Measurements from ENCODE around the gene BORCS6. TPM values are rescaled to one million over a fixed set of nuclear protein-coding genes. Genes with fewer than 3 reads are reported as not detected.

The BORCS6 gene
- total RNA-seq, 1 donor from 2014 or later: 0.71 TPM

DNA sequence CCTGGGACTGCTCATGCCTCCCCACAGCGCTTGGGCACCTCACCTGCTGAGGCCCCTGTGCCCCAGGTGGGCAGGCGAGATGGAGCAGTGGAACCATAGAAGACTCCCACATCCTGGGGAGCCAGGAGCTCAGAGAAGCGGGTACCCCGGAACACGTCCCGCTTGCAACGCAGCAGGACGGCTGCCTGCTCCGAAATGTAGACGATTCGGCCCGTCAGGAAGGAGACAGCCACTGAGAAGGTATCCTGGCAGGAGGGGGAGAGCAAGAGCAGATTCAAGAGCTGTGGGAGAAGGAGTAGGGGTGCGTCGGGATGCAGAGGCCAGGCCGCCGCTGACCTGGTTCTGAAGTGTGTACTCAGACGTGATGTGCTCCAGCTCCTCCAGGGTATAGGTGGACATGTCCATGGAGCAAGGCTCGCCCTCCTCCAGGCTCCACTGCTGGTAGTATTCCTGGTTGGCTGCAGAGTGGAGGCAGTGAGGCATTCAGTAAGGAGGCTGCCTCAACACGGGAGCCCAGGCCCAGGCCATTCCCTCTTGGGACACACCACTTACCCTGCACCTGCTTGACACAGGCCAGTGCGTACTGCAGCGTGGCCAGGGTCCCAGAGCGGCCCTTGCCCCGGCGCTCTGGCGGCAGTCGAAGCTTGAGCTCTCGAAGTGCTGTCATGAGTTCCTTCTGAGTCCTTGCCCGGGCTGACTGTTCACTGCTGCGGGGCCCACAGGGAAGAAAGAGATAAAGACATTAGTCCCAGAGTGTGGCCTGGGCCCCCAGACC lies 40.4 kb downstream of the BORCS6 start:
- peaks cover 18% of the 10 kb centered on the region for H4K20me1 ChIP-seq (ENCODE audit: low read depth)

DNA sequence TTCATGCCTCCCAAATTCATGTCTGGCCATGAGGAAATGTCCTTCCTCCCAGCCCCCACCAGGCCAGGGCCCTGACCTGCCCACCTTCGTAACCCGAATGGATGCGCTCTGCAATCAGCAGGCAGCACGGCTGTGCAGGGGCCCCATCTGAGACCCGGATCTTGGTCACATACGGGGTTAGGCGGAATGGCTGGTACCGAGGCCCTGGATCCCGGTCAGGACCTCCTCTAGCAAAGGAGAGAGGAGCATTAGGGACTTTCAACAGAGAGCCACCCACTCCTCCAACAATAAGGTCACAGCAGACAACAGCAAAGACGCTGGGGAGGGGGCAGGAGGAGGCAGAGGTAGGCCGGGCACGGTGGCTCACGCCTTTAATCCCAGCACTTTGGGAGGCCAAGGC lies 41.4 kb downstream of the BORCS6 start:
- Histone ChIP-seq H2AFZ (replicated peaks) (no peak overlapping the region), H3K9ac (no peak overlapping the region), H3K4me3 (no peak overlapping the region), H3K36me3 (no peaks in the 10 kb centered on the region), H3K79me2 (ENCODE audit: low read depth) (no peaks in the 10 kb centered on the region), H3K27ac (no peak overlapping the region), H3K9me3 (ENCODE audit: low read depth) (no peaks in the 10 kb centered on the region), H3K27me3 (no peaks in the 10 kb centered on the region), H3K4me2 (no peak overlapping the region), H3K4me1 (peaks cover 4% of the 10 kb centered on the region), H3F3A (ENCODE audit: low read depth) (peaks cover 16% of the 10 kb centered on the region), H4K20me1 (ENCODE audit: low read depth) (peaks cover 18% of the 10 kb centered on the region)
- Mint-ChIP-seq H3K4me3 (peak overlapping the region; percentile 41), H3K27ac (no peak overlapping the region), H3K27me3 (ENCODE audit: insufficient read depth, low read depth) (peaks cover 12% of the 10 kb centered on the region), H3K4me1 (peaks cover 15% of the 10 kb centered on the region), H3K36me3 (peaks cover 14% of the 10 kb centered on the region), H3K9me3 (no peaks in the 10 kb centered on the region)
- no peak for DNase-seq (ENCODE audit: low spot score)
- no peak for TF ChIP-seq EZH2 (IDR thresholded peaks at IDR 0.05)
- TF ChIP-seq EZH2phosphoT487 (IDR thresholded peaks at IDR 0.05): no peak
- TF ChIP-seq, protein P1, sequence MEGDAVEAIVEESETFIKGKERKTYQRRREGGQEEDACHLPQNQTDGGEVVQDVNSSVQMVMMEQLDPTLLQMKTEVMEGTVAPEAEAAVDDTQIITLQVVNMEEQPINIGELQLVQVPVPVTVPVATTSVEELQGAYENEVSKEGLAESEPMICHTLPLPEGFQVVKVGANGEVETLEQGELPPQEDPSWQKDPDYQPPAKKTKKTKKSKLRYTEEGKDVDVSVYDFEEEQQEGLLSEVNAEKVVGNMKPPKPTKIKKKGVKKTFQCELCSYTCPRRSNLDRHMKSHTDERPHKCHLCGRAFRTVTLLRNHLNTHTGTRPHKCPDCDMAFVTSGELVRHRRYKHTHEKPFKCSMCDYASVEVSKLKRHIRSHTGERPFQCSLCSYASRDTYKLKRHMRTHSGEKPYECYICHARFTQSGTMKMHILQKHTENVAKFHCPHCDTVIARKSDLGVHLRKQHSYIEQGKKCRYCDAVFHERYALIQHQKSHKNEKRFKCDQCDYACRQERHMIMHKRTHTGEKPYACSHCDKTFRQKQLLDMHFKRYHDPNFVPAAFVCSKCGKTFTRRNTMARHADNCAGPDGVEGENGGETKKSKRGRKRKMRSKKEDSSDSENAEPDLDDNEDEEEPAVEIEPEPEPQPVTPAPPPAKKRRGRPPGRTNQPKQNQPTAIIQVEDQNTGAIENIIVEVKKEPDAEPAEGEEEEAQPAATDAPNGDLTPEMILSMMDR (IDR thresholded peaks at IDR 0.05): no peak

More for the DNA sequence above, 40.4 kb downstream of the BORCS6 start:
- Mint-ChIP-seq H3K27ac (no peak overlapping the region), H3K9me3 (no peaks in the 10 kb centered on the region), H3K36me3 (peaks cover 9% of the 10 kb centered on the region), H3K4me1 (peaks cover 21% of the 10 kb centered on the region), H3K27me3 (ENCODE audit: insufficient read depth, low read depth) (peaks cover 12% of the 10 kb centered on the region), H3K4me3 (peak overlapping the region; percentile 65)
- Histone ChIP-seq H3K79me2 (ENCODE audit: low read depth) (no peaks in the 10 kb centered on the region), H3K27ac (no peak overlapping the region), H2AFZ (replicated peaks) (no peak overlapping the region), H3K4me3 (no peak overlapping the region), H3K36me3 (no peaks in the 10 kb centered on the region), H3K27me3 (no peaks in the 10 kb centered on the region), H3K4me1 (peaks cover 6% of the 10 kb centered on the region), H3K4me2 (no peak overlapping the region), H3K9me3 (ENCODE audit: low read depth) (no peaks in the 10 kb centered on the region), H3F3A (ENCODE audit: low read depth) (peaks cover 26% of the 10 kb centered on the region), H3K9ac (no peak overlapping the region)
- TF ChIP-seq, protein P1 (IDR thresholded peaks at IDR 0.05): no peak
- TF ChIP-seq EZH2phosphoT487 (IDR thresholded peaks at IDR 0.05) (no peak), EZH2 (IDR thresholded peaks at IDR 0.05) (no peak)
- DNase-seq (ENCODE audit: low spot score): no peak

DNA sequence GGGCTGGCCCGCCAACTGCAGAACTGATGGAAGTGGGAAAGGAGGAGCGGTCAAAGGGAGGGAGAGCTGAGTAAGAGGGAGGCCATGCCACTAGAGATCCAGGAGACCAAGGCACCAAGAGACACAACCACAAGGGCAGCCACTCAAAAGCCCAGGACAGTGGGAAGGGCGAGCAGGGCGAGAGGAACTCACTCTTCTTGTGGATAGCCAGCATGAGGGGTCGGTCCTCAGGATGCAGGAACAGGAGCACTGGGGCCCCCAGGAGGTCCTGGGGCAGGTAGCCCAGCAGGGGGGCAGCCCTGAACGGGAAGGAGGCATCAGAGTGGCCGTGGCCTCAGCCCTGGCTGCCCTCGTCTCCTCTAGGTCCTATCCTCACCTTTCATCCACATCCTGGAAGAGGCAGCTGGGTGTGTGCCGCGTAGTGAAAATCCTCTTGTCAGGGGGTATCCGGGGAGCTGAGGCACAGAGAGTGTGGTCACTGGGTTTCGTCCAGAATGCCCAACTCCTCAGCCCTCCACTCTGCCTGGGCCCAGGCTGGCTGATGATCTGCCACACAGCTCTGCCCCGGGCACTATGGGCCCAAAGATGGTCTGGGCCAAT lies 42.1 kb downstream of the BORCS6 start:
- no peaks in the 10 kb centered on the region for H3K79me2 ChIP-seq (ENCODE audit: low read depth)
- no peaks in the 10 kb centered on the region for H3K9me3 ChIP-seq (ENCODE audit: low read depth)
- Mint-ChIP-seq H3K9me3 (no peaks in the 10 kb centered on the region), H3K4me3 (peak overlapping the region; percentile 41), H3K27ac (no peak overlapping the region), H3K27me3 (ENCODE audit: insufficient read depth, low read depth) (peaks cover 12% of the 10 kb centered on the region), H3K4me1 (peaks cover 9% of the 10 kb centered on the region), H3K36me3 (peaks cover 14% of the 10 kb centered on the region)
- peaks cover 4% of the 10 kb centered on the region for H3K4me1 ChIP-seq
- H3K36me3 ChIP-seq: no peaks in the 10 kb centered on the region
- no peak overlapping the region for H3K9ac ChIP-seq
- TF ChIP-seq, protein P1 (IDR thresholded peaks at IDR 0.05): no peak
- no peaks in the 10 kb centered on the region for H3K27me3 ChIP-seq
- H4K20me1 ChIP-seq (ENCODE audit: low read depth): peaks cover 18% of the 10 kb centered on the region
- DNase-seq (ENCODE audit: low spot score): no peak
- no peak overlapping the region for H3K27ac ChIP-seq
- H3K4me3 ChIP-seq: no peak overlapping the region
- H3K4me2 ChIP-seq: no peak overlapping the region
- H2AFZ ChIP-seq (replicated peaks): no peak overlapping the region
- H3F3A ChIP-seq (ENCODE audit: low read depth): peaks cover 9% of the 10 kb centered on the region

Data from neural progenitor cell (in vitro differentiated cells).